K562 (cell line): Measurements from ENCODE around the gene CREB5. TPM values are rescaled to one million over a fixed set of nuclear protein-coding genes. Genes with fewer than 3 reads are reported as not detected.

Experiments
- ATAC-seq: fragments of 200-7000 bp; cut with Tn5 transposase; 3 replicates; pipeline ENCODE4 v1.9.1; 2020; ENCODE audit warnings: moderate library complexity
- BruUV-seq: library from RNA; stranded (reverse); fragments of 400-500 nt; replicated peaks from 2 replicates; lab custom pipeline; 2021; lab: Mats Ljungman, UMichigan
- CTCF ChIA-PET: fragments of 300-600 bp; formaldehyde crosslinking; extraction: SDS; loops from one replicate; lab custom pipeline; 2021; ENCODE audit warnings: low intra/inter-chr PET ratio; lab: Yijun Ruan, JAX
- POLR2A ChIA-PET: fragments of 300-600, 350-650 bp; sonication (Branson Sonifier 250); formaldehyde crosslinking; extraction: SDS; loops from one replicate; lab custom pipeline; 2021; ENCODE audit warnings: antibody characterized with exemption, inconsistent platforms; lab: Yijun Ruan, JAX
- DNase-seq, 4 experiments: peaks; one replicate each; pipeline versions ENCODE4 v3.0.0 to v3.0.0-alpha.2; 2011 to 2018; ENCODE audit warnings: low spot score in 3 of 4, mixed read lengths in 3 of 4; ENCODE audit errors: extremely low read depth in 1 of 4
- FAIRE-seq: peaks from 2 replicates; lab custom pipeline; 2011; peaks lifted over from hg19 to GRCh38; lab: Jason Lieb, UNC
- H2AFZ ChIP-seq: 2 replicates; pipeline ENCODE4 v1.6.0; 2011; ENCODE audit warnings: low read depth, low read length, control low read depth, inconsistent platforms
- H3K27ac ChIP-seq: fragments of 200-600 bp; 3 replicates; pipeline ENCODE4 v1.8.0; 2011; ENCODE audit warnings: low read depth, mild to moderate bottlenecking, control low read depth, inconsistent platforms, low read length, moderate library complexity, mixed read lengths; ENCODE audit errors: extremely low read depth
- H3K27me3 ChIP-seq, 2 experiments: fragments of 300-600 bp in 1 of 2; 2 replicates in 1 of 2; 3 replicates in 1 of 2; pipeline versions ENCODE4 v1.6.0 to v1.8.0; 2011; ENCODE audit warnings: inconsistent platforms in 2 of 2, low read length in 2 of 2, mild to moderate bottlenecking in 1 of 2, mixed read lengths in 1 of 2, moderate library complexity in 1 of 2; ENCODE audit not compliant: control insufficient read depth in 2 of 2, insufficient read depth in 2 of 2
- H3K36me3 ChIP-seq: fragments of 300-600 bp; 3 replicates; pipeline ENCODE4 v1.8.0; 2011; ENCODE audit warnings: mild to moderate bottlenecking, low read length, inconsistent platforms; ENCODE audit not compliant: control insufficient read depth, insufficient read depth
- H3K4me1 ChIP-seq, 2 experiments: fragments of 200-600 bp in 1 of 2; replicated peaks in 1 of 2; 2 replicates in 1 of 2; 3 replicates in 1 of 2; pipeline versions ENCODE4 v1.5.1 to v1.8.0; 2011; ENCODE audit warnings: inconsistent platforms in 2 of 2, low read length in 2 of 2, mild to moderate bottlenecking in 1 of 2, mixed read lengths in 1 of 2, moderate library complexity in 1 of 2; ENCODE audit not compliant: control insufficient read depth in 2 of 2, insufficient read depth in 2 of 2
- H3K4me2 ChIP-seq: 2 replicates; pipeline ENCODE4 v1.6.1; 2011; ENCODE audit warnings: low read length, control low read depth, inconsistent platforms, mixed read lengths; ENCODE audit not compliant: insufficient read depth
- H3K4me3 ChIP-seq: fragments of 200-600 bp; sonication (generic), shearing (Covaris generic); 2 replicates; pipeline ENCODE4 v1.5.1; 2016; ENCODE audit warnings: control low read depth, inconsistent platforms
- H3K79me2 ChIP-seq: fragments of 200-600 bp; 3 replicates; pipeline ENCODE4 v1.8.0; 2011; ENCODE audit warnings: low read length, inconsistent platforms; ENCODE audit not compliant: control insufficient read depth, insufficient read depth
- H3K9ac ChIP-seq, 2 experiments: 2 replicates each; pipeline versions ENCODE4 v1.6.0 to v1.6.1; 2011; ENCODE audit warnings: low read depth in 2 of 2, low read length in 2 of 2, control low read depth in 1 of 2, inconsistent platforms in 1 of 2, mild to moderate bottlenecking in 1 of 2, mixed read lengths in 1 of 2; ENCODE audit not compliant: insufficient read depth in 1 of 2
- H3K9me1 ChIP-seq: one replicate; pipeline ENCODE4 v1.6.0; 2011; ENCODE audit warnings: inconsistent platforms, mild to moderate bottlenecking, low read length, moderate library complexity; ENCODE audit not compliant: control insufficient read depth, insufficient read depth
- H3K9me3 ChIP-seq: replicated peaks from 2 replicates; pipeline ENCODE4 v1.5.1; 2011; ENCODE audit warnings: low read depth, low read length, inconsistent platforms; ENCODE audit not compliant: control insufficient read depth, insufficient read depth
- H4K20me1 ChIP-seq: replicated peaks from 2 replicates; pipeline ENCODE4 v1.6.1; 2011; ENCODE audit warnings: low read length, inconsistent platforms, mixed read lengths; ENCODE audit not compliant: control insufficient read depth, insufficient read depth
- CEBPB ChIP-seq: fragments of 450-650 bp; IDR thresholded peaks from 2 replicates; pipeline ENCODE4 v1.6.1; 2016; ENCODE audit warnings: missing genetic modification characterization, missing compliant biosample characterization
- GABPA ChIP-seq: fragments of 200-800 bp; sonication (Bioruptor generic); conservative IDR thresholded peaks from 2 replicates; pipeline ENCODE4 v1.6.1; 2016; ENCODE audit warnings: low read depth, missing genetic modification characterization, missing compliant biosample characterization
- HDAC1 ChIP-seq, 2 experiments: fragments of 450-650 bp; IDR thresholded peaks; 2 replicates each; pipeline ENCODE4 v1.6.1; 2016 to 2017; ENCODE audit warnings: inconsistent platforms in 1 of 2, mild to moderate bottlenecking in 1 of 2, moderate library complexity in 1 of 2
- HNRNPUL1 ChIP-seq: fragments of 200-400 bp; formaldehyde crosslinking; IDR thresholded peaks from 2 replicates; pipeline ENCODE4 v1.6.1; 2017; ENCODE audit warnings: low read length
- NEUROD1 ChIP-seq: fragments of 150-350 bp; IDR thresholded peaks from 2 replicates; pipeline ENCODE4 v1.6.1; 2014; ENCODE audit warnings: borderline replicate concordance, low read length, low read depth; ENCODE audit not compliant: partially characterized antibody
- PRDM10 ChIP-seq: fragments of 450-650 bp; IDR thresholded peaks from 2 replicates; pipeline ENCODE4 v1.6.1; 2018; ENCODE audit not compliant: partially characterized antibody
- SNRNP70 ChIP-seq: fragments of 200-400 bp; formaldehyde crosslinking; optimal IDR thresholded peaks from 2 replicates; pipeline ENCODE3; 2017; ENCODE audit warnings: low read depth, low read length
- ZBTB43 ChIP-seq: sonication (generic); formaldehyde crosslinking; IDR thresholded peaks from 2 replicates; pipeline ENCODE4 v1.8.0; 2023; ENCODE audit warnings: mild to moderate bottlenecking, missing genetic modification reagents
- ZC3H8 ChIP-seq: fragments of 450-650 bp; IDR thresholded peaks from 2 replicates; pipeline ENCODE4 v1.6.1; 2017
- ZNF224 ChIP-seq: sonication (generic); formaldehyde crosslinking; IDR thresholded peaks from 2 replicates; pipeline ENCODE4 v1.8.0; 2022; ENCODE audit warnings: mild to moderate bottlenecking, missing genetic modification reagents
- ZNF347 ChIP-seq: fragments of 450-650 bp; formaldehyde crosslinking; IDR thresholded peaks from 2 replicates; pipeline ENCODE4 v1.4.0; 2020; ENCODE audit warnings: low read depth, mild to moderate bottlenecking, moderate library complexity
- ZNF76 ChIP-seq: fragments of 250-450 bp; sonication (Bioruptor Pico); IDR thresholded peaks from 2 replicates; pipeline ENCODE4 v1.4.0; 2020; ENCODE audit warnings: mild to moderate bottlenecking, moderate library complexity, borderline replicate concordance
- ZSCAN32 ChIP-seq: fragments of 450-650 bp; formaldehyde crosslinking; IDR thresholded peaks from 2 replicates; pipeline ENCODE4 v1.4.0; 2020; ENCODE audit warnings: mild to moderate bottlenecking, moderate library complexity
- WGBS: fragments of 100-300 bp; shearing (Covaris generic); methylation state at CpG from one replicate; pipeline ENCODE4 v1.1.6; 2016; ENCODE audit warnings: low coverage, mixed read lengths; ENCODE audit not compliant: insufficient coverage; ENCODE audit errors: missing lambda C conversion rate; 5-methylcytosine and 5-hydroxymethylcytosine counted together
- in situ Hi-C: fragments of 300-500 bp; cut with MboI; formaldehyde crosslinking; loops from 4 replicates; pipeline ENCODE4 v1.15.0; 2018; ENCODE audit warnings: inconsistent platforms, mixed read lengths
- intact Hi-C: fragments of 100-400 bp; cut with micrococcal nuclease; formaldehyde crosslinking; loops from 2 replicates; pipeline ENCODE4 v1.14.2; 2022
- polyA plus RNA-seq, 8 experiments: library from polyadenylated mRNA; depleted of rRNA in 4 of 8; stranded (reverse) in 5 of 8; unstranded in 3 of 8; fragments of >200 nt; fragmentation: Nextera tagmentation in 2 of 8; fragmentation: Illumina TruSeq in 1 of 8; extraction: Ambion mirVana in 2 of 8; extraction: Trizol in 1 of 8; gene quantifications; 2 replicates each; pipeline versions ENCODE4 v1.2.1 to v1.2.3, GENCODE V29; 2011 to 2014; ENCODE audit warnings: inconsistent platforms in 1 of 8, missing spikeins in 1 of 8
- total RNA-seq, 7 experiments: library from RNA; depleted of rRNA in 6 of 7; stranded (reverse); fragments of >200 nt in 6 of 7; fragmentation: Illumina TruSeq in 2 of 7; extraction: Trizol in 2 of 7; gene quantifications; 2 replicates each; pipeline versions ENCODE4 v1.2.1 to v1.2.3, GENCODE V29; 2011 to 2021; ENCODE audit warnings: low replicate concordance in 1 of 7

Gene CREB5
- total and polyA plus RNA-seq, 9 of the 15 experiments (the other 6 are each of a cell fraction or from before 2014, with no cell fraction given): 0.33 to 6.4 (median 1.8) TPM

DNA sequence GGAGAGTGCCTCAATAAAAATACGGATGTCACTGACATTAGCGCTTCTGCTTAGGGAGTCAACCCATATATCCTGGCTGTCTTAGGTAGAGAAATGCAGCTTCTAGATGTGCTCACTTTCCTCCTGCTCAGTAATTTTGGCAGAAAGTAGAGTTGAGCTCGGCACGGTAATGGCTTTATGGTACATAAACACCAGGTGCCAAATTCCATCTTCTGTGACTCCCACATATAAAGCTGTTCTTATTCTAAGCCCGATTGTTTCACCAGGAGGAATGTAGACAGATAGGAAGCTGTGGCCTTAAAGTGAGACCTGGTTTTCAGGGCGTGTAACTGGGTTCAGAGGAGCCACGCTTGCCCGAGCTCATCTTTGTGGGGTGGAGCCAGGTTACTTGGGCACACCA lies 143.7 kb downstream of the CREB5 start (continued):
- no peak for TF ChIP-seq CEBPB (tag)

DNA sequence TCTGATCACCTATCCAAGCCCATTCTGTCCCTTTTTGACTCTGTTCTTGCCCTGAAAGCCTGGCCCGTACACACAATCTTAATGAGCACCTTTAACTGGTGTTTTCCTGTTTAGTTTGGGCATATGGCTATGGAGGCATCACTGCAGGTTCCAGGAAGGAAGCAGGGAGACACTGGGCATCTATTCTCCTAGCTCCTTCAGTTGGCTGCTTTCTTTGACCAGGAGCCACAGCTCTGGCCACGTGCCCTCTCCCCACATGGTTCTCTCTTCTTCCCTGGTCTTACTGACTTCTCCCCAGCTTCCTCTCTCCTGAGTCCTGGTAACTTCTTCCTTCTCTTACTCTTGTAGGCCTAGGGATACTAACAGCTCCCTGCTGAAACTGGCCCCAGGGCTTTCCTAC lies 144.4 kb downstream of the CREB5 start:
- Histone ChIP-seq H3K4me2 (no peak overlapping the region), H3K36me3 (no peaks in the 10 kb centered on the region), H3K9ac (no peak overlapping the region), H4K20me1 (no peaks in the 10 kb centered on the region), H3K27me3 (no peaks in the 10 kb centered on the region), H3K4me3 (no peak overlapping the region), H3K79me2 (no peaks in the 10 kb centered on the region), H3K9me3 (no peaks in the 10 kb centered on the region), H3K27ac (no peak overlapping the region), H3K4me1 (no peaks in the 10 kb centered on the region), H3K9me1 (no peaks in the 10 kb centered on the region), H2AFZ (no peak overlapping the region)
- ChIA-PET POLR2A (no interaction called here), CTCF (no interaction called here)
- intact Hi-C loops: no loop called here
- in situ Hi-C loops: no loop called here
- no peak for FAIRE-seq
- ATAC-seq: no peak
- no peak for TF ChIP-seq ZNF224 (CRISPR knock-in tag)
- no peak for TF ChIP-seq ZNF347 (CRISPR knock-in tag)
- no peak for TF ChIP-seq ZC3H8
- TF ChIP-seq HNRNPUL1: no peak
- no peak for TF ChIP-seq ZBTB43
- TF ChIP-seq ZNF76: no peak
- TF ChIP-seq HDAC1 (IDR thresholded peaks at IDR 0.05): no peak
- TF ChIP-seq GABPA (tag): no peak
- no peak for TF ChIP-seq ZSCAN32 (CRISPR knock-in tag)
- no peak for TF ChIP-seq NEUROD1
- TF ChIP-seq SNRNP70: no peak
- TF ChIP-seq PRDM10: no peak
- WGBS: 0% methylated on average over 2 of the region's 2 CpGs
- no peak for DNase-seq
- no TSS peak for BruUV-seq
